C4-2B (cell line): Measurements from ENCODE around the gene PRTG.
"Not testable (repeated sequence)": the region's sequence is repeated elsewhere in the genome, so short reads cannot be mapped to it uniquely, and the experiment has no call there.

Experiments
- ZFX ChIP-seq: fragments of 450-650 bp; IDR thresholded peaks from 2 replicates; pipeline ENCODE4 v1.6.1; 2017
- TF ChIP-seq, protein P1 (sequence below): fragments of 450-650 bp; conservative IDR thresholded peaks from 2 replicates; pipeline ENCODE4 v1.5.1; 2017; ENCODE audit warnings: mild to moderate bottlenecking

GRCh38 chr15:55733461-55733860, 9.5 kb downstream of the PRTG start:
- TF ChIP-seq, protein P1, sequence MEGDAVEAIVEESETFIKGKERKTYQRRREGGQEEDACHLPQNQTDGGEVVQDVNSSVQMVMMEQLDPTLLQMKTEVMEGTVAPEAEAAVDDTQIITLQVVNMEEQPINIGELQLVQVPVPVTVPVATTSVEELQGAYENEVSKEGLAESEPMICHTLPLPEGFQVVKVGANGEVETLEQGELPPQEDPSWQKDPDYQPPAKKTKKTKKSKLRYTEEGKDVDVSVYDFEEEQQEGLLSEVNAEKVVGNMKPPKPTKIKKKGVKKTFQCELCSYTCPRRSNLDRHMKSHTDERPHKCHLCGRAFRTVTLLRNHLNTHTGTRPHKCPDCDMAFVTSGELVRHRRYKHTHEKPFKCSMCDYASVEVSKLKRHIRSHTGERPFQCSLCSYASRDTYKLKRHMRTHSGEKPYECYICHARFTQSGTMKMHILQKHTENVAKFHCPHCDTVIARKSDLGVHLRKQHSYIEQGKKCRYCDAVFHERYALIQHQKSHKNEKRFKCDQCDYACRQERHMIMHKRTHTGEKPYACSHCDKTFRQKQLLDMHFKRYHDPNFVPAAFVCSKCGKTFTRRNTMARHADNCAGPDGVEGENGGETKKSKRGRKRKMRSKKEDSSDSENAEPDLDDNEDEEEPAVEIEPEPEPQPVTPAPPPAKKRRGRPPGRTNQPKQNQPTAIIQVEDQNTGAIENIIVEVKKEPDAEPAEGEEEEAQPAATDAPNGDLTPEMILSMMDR = not testable (repeated sequence)
- not testable (repeated sequence) for TF ChIP-seq ZFX
